Caco-2 (cell line): Measurements from ENCODE around the gene KLC1. TPM values are rescaled to one million over a fixed set of nuclear protein-coding genes. Genes with fewer than 3 reads are reported as not detected.
A peak's percentile ranks its signal among the peaks of the same experiment; 100 is the strongest.

Experiments used
- BruUV-seq: library from RNA; stranded (reverse); fragments of 400-500 nt; replicated peaks from 2 replicates; lab custom pipeline; 2021; lab: Mats Ljungman, UMichigan
- CTCF ChIA-PET: fragments of 300-600 bp; sonication (Branson Sonifier 250); formaldehyde crosslinking; loops from one replicate; lab custom pipeline; 2022; ENCODE audit warnings: antibody characterized with exemption; lab: Charles Lee
- POLR2A ChIA-PET: fragments of 300-600 bp; sonication (Branson Sonifier 250); formaldehyde crosslinking; loops from one replicate; lab custom pipeline; 2022; ENCODE audit warnings: antibody characterized with exemption; lab: Charles Lee
- DNase-seq, 2 experiments: peaks; one replicate each; pipeline versions ENCODE4 v3.0.0 to v3.0.0-alpha.2; 2020 to 2022
- H3K27me3 ChIP-seq: replicated peaks from 2 replicates; pipeline ENCODE4 v1.6.0; 2011; ENCODE audit warnings: low read length; ENCODE audit not compliant: control insufficient read depth, insufficient read depth
- H3K36me3 ChIP-seq: 2 replicates; pipeline ENCODE4 v1.5.1; 2011; ENCODE audit warnings: low read length; ENCODE audit not compliant: control insufficient read depth, insufficient read depth
- H3K4me1 ChIP-seq: fragments of 250-450 bp; sonication (Bioruptor Pico); 2 replicates; pipeline ENCODE4 v1.5.1; 2020; ENCODE audit warnings: mild to moderate bottlenecking
- H3K4me3 ChIP-seq: 2 replicates; pipeline ENCODE4 v1.5.1; 2011; ENCODE audit warnings: low read depth, mild to moderate bottlenecking, control low read depth, low read length
- H3K9me3 ChIP-seq: fragments of 250-450 bp; sonication (Bioruptor Pico); 2 replicates; pipeline ENCODE4 v1.5.1; 2020; ENCODE audit warnings: mild to moderate bottlenecking, moderate library complexity
- H3K27ac Mint-ChIP-seq: one replicate; pipeline ENCODE4 v1.8.0; 2022; ENCODE audit warnings: mixed read lengths; ENCODE audit not compliant: unreplicated experiment
- H3K27me3 Mint-ChIP-seq: one replicate; pipeline ENCODE4 v1.8.0; 2022; ENCODE audit warnings: mixed read lengths; ENCODE audit not compliant: insufficient read depth, unreplicated experiment
- H3K36me3 Mint-ChIP-seq: one replicate; pipeline ENCODE4 v1.8.0; 2022; ENCODE audit warnings: mild to moderate bottlenecking, mixed read lengths; ENCODE audit not compliant: insufficient read depth, unreplicated experiment
- H3K4me1 Mint-ChIP-seq: one replicate; pipeline ENCODE4 v1.8.0; 2022; ENCODE audit warnings: low read depth, mixed read lengths; ENCODE audit not compliant: unreplicated experiment
- H3K4me3 Mint-ChIP-seq: one replicate; pipeline ENCODE4 v1.8.0; 2022; ENCODE audit warnings: mild to moderate bottlenecking, moderate library complexity, mixed read lengths; ENCODE audit not compliant: unreplicated experiment
- H3K9me3 Mint-ChIP-seq: one replicate; pipeline ENCODE4 v1.8.0; 2022; ENCODE audit warnings: mixed read lengths; ENCODE audit not compliant: unreplicated experiment
- intact Hi-C: fragments of 100-400 bp; cut with micrococcal nuclease; formaldehyde crosslinking; loops from one replicate; pipeline ENCODE4 v1.10.0; 2022; ENCODE audit not compliant: unreplicated experiment
- total RNA-seq: library from RNA; stranded (reverse); gene quantifications from 2 replicates; pipeline ENCODE4 v1.2.3, GENCODE V29; 2022
- TF ChIP-seq, protein P1 (sequence below), 2 experiments: fragments of 200-600 bp in 1 of 2; IDR thresholded peaks; 1 replicate in 1 of 2; 2 replicates in 1 of 2; pipeline versions ENCODE4 v1.5.1 to v1.8.0; 2011 to 2022; ENCODE audit warnings: antibody characterized with exemption in 1 of 2, control low read depth in 1 of 2, inconsistent platforms in 1 of 2, low read depth in 1 of 2, low read length in 1 of 2, mild to moderate bottlenecking in 1 of 2, moderate library complexity in 1 of 2; ENCODE audit not compliant: insufficient read depth in 1 of 2, severe bottlenecking in 1 of 2, unreplicated experiment in 1 of 2

Gene KLC1
- total RNA-seq, 1 experiment from 2014 or later = 110 TPM

DNA sequence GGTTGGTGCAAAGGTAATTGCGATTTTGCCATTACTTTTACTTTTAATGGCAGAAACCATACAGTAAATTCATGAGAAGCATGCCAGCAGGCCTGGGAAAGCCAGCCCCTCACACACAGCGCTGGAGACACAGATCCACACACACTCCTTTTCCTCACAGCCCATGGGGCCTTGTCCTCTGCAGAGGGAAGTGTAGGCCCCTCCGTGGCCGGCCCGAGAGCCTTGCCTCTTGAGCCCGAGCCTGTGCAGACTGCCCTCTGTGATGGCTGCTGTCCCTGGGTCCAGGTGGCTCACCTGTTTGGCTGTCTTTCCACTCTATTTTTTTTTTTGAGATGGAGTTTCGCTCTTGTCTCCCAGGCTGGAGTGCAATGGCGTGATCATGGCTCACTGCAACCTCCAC lies 46.9 kb downstream of the KLC1 start:
- Histone ChIP-seq H3K36me3 (peaks cover 4% of the 10 kb centered on the region), H3K9me3 (no peaks in the 10 kb centered on the region), H3K4me1 (no peaks in the 10 kb centered on the region), H3K4me3 (no peak overlapping the region), H3K27me3 (no peaks in the 10 kb centered on the region)
- BruUV-seq = no TSS peak
- ChIA-PET POLR2A (no interaction called here), CTCF (no interaction called here)
- Mint-ChIP-seq H3K4me3 (no peak overlapping the region), H3K27me3 (no peaks in the 10 kb centered on the region), H3K36me3 (peaks cover 86% of the 10 kb centered on the region), H3K9me3 (no peaks in the 10 kb centered on the region), H3K4me1 (no peaks in the 10 kb centered on the region), H3K27ac (no peak overlapping the region)
- TF ChIP-seq, protein P1, sequence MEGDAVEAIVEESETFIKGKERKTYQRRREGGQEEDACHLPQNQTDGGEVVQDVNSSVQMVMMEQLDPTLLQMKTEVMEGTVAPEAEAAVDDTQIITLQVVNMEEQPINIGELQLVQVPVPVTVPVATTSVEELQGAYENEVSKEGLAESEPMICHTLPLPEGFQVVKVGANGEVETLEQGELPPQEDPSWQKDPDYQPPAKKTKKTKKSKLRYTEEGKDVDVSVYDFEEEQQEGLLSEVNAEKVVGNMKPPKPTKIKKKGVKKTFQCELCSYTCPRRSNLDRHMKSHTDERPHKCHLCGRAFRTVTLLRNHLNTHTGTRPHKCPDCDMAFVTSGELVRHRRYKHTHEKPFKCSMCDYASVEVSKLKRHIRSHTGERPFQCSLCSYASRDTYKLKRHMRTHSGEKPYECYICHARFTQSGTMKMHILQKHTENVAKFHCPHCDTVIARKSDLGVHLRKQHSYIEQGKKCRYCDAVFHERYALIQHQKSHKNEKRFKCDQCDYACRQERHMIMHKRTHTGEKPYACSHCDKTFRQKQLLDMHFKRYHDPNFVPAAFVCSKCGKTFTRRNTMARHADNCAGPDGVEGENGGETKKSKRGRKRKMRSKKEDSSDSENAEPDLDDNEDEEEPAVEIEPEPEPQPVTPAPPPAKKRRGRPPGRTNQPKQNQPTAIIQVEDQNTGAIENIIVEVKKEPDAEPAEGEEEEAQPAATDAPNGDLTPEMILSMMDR (IDR thresholded peaks at IDR 0.05; ENCODE audit: insufficient read depth in 1 of 2, low read depth in 1 of 2, low read length in 1 of 2, severe bottlenecking in 1 of 2, unreplicated experiment in 1 of 2) = no peak
- no peak for DNase-seq
- intact Hi-C loops = no loop called here

- intact Hi-C loops = no loop called here
- no peak overlapping the region for H3K27ac Mint-ChIP-seq
- H3K9me3 Mint-ChIP-seq = no peaks in the 10 kb centered on the region
- ChIA-PET POLR2A (no interaction called here), CTCF (no interaction called here)
- Histone ChIP-seq H3K9me3 (no peaks in the 10 kb centered on the region), H3K4me3 (no peak overlapping the region), H3K4me1 (no peaks in the 10 kb centered on the region), H3K27me3 (no peaks in the 10 kb centered on the region), H3K36me3 (peaks cover 4% of the 10 kb centered on the region)
- peaks cover 80% of the 10 kb centered on the region for H3K36me3 Mint-ChIP-seq
- H3K4me1 Mint-ChIP-seq = no peaks in the 10 kb centered on the region
- TF ChIP-seq, protein P1 (IDR thresholded peaks at IDR 0.05; ENCODE audit: insufficient read depth in 1 of 2, low read depth in 1 of 2, low read length in 1 of 2, severe bottlenecking in 1 of 2, unreplicated experiment in 1 of 2) = no peak
- no peaks in the 10 kb centered on the region for H3K27me3 Mint-ChIP-seq
- H3K4me3 Mint-ChIP-seq = no peak overlapping the region
- no peak for DNase-seq
- no TSS peak for BruUV-seq
Measured at GRCh38 chr14:103676881-103677675, 48.1 kb downstream of the KLC1 start.

DNA sequence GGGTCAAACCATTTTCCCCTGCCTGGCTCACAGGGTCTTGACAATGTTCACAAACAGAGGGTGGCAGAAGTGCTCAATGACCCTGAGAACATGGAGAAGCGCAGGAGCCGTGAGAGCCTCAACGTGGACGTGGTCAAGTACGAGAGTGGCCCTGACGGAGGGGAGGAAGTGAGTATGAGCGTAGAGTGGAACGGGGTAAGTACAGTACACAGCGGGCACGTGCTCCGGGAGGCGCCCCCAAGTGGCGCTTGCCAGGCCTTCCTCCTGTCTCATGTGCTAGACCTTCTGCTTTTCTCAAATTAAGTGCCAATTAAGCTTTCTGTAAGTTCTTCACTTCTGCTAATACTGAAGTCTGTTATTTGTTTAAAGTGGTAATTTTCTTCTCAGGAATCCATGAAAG lies 50.3 kb downstream of the KLC1 start:
- ChIA-PET CTCF (no interaction called here), POLR2A (no interaction called here)
- no peaks in the 10 kb centered on the region for H3K9me3 Mint-ChIP-seq
- H3K9me3 ChIP-seq = no peaks in the 10 kb centered on the region
- H3K36me3 Mint-ChIP-seq = peaks cover 82% of the 10 kb centered on the region
- no peak overlapping the region for H3K4me3 Mint-ChIP-seq
- BruUV-seq = no TSS peak
- peaks cover 4% of the 10 kb centered on the region for H3K36me3 ChIP-seq
- H3K27me3 ChIP-seq = no peaks in the 10 kb centered on the region
- H3K4me1 ChIP-seq = no peaks in the 10 kb centered on the region
- intact Hi-C loops = no loop called here
- peak in 1 of 2 experiments; percentile 29 for DNase-seq
- no peak overlapping the region for H3K27ac Mint-ChIP-seq
- no peaks in the 10 kb centered on the region for H3K27me3 Mint-ChIP-seq
- no peak overlapping the region for H3K4me3 ChIP-seq
- H3K4me1 Mint-ChIP-seq = no peaks in the 10 kb centered on the region
- TF ChIP-seq, protein P1 (IDR thresholded peaks at IDR 0.05; ENCODE audit: insufficient read depth in 1 of 2, low read depth in 1 of 2, low read length in 1 of 2, severe bottlenecking in 1 of 2, unreplicated experiment in 1 of 2) = peak; percentile 33 to 57
